A673 (cell line): ENCODE data around the gene DCP2. TPM values are rescaled to one million over a fixed set of nuclear protein-coding genes. Genes with fewer than 3 reads are reported as not detected.

Source experiments
- BruUV-seq: library from RNA; stranded (reverse); fragments of 400-500 nt; replicated peaks from 2 replicates; lab custom pipeline; 2021; lab: Mats Ljungman, UMichigan
- CTCF ChIA-PET: fragments of 300-600 bp; sonication (Branson Sonifier 250); formaldehyde crosslinking; loops from one replicate; lab custom pipeline; 2022; ENCODE audit warnings: antibody characterized with exemption; lab: Charles Lee
- POLR2A ChIA-PET: fragments of 300-600 bp; sonication (Branson Sonifier 250); formaldehyde crosslinking; loops from one replicate; lab custom pipeline; 2022; ENCODE audit warnings: antibody characterized with exemption; ENCODE audit not compliant: low non-redundant PET; lab: Charles Lee
- DNase-seq: peaks from one replicate; pipeline ENCODE4 v3.0.0-alpha.2; 2015; ENCODE audit warnings: low spot score
- H3K27ac ChIP-seq: fragments of 200-600 bp; sonication (generic); 2 replicates; pipeline ENCODE4 v1.5.1; 2016; ENCODE audit warnings: mixed run types, low read depth, mild to moderate bottlenecking, mixed read lengths, antibody characterized with exemption, low read length; ENCODE audit not compliant: poor library complexity, severe bottlenecking
- H3K27me3 ChIP-seq: fragments of 200-600 bp; sonication (generic); replicated peaks from 2 replicates; pipeline ENCODE4 v1.6.1; 2017; ENCODE audit warnings: mixed run types, low read depth, mild to moderate bottlenecking, mixed read lengths, antibody characterized with exemption, low read length; ENCODE audit not compliant: insufficient read depth, poor library complexity
- H3K36me3 ChIP-seq: fragments of 200-600 bp; sonication (generic); 2 replicates; pipeline ENCODE4 v1.6.1; 2016; ENCODE audit warnings: mixed run types, mild to moderate bottlenecking, mixed read lengths, antibody characterized with exemption, low read length; ENCODE audit not compliant: insufficient read depth, poor library complexity, severe bottlenecking
- H3K4me1 ChIP-seq: fragments of 200-600 bp; sonication (generic); 2 replicates; pipeline ENCODE4 v1.6.1; 2017; ENCODE audit warnings: mixed run types, mild to moderate bottlenecking, mixed read lengths, antibody characterized with exemption, low read length; ENCODE audit not compliant: insufficient read depth, poor library complexity, severe bottlenecking
- H3K4me3 ChIP-seq: fragments of 200-600 bp; sonication (generic); 2 replicates; pipeline ENCODE4 v1.5.1; 2016; ENCODE audit warnings: low read depth, mixed run types, mild to moderate bottlenecking, mixed read lengths, low read length; ENCODE audit not compliant: poor library complexity, severe bottlenecking
- H3K9me3 ChIP-seq: fragments of 200-600 bp; sonication (generic); 2 replicates; pipeline ENCODE4 v1.6.1; 2016; ENCODE audit warnings: mixed run types, low read depth, mild to moderate bottlenecking, mixed read lengths, antibody characterized with exemption, low read length; ENCODE audit not compliant: poor library complexity, severe bottlenecking
- CTCF ChIP-seq: fragments of 300-800, 200-600 bp; sonication (generic); conservative IDR thresholded peaks from 2 replicates; pipeline ENCODE4 v1.5.1; 2017; ENCODE audit warnings: low read depth, mild to moderate bottlenecking, antibody characterized with exemption, low read length, moderate library complexity, mixed read lengths
- EZH2 ChIP-seq: fragments of 200-600 bp; sonication (generic); IDR thresholded peaks from 2 replicates; pipeline ENCODE4 v1.6.1; 2017; ENCODE audit warnings: borderline replicate concordance, low read depth, mild to moderate bottlenecking, mixed read lengths, antibody characterized with exemption, low read length; ENCODE audit not compliant: poor library complexity, severe bottlenecking
- intact Hi-C: fragments of 100-400 bp; cut with micrococcal nuclease; formaldehyde crosslinking; loops from one replicate; pipeline ENCODE4 v1.10.0; 2022; ENCODE audit not compliant: unreplicated experiment
- total RNA-seq: library from RNA; stranded (reverse); gene quantifications from 2 replicates; pipeline ENCODE4 v1.2.3, GENCODE V29; 2021

Gene DCP2
- total RNA-seq, 1 experiment from 2014 or later = 73.5 TPM

GRCh38 chr5:112965733-112966306 lies 10.8 kb upstream of the DCP2 start:
- intact Hi-C loops = loop anchor here (2.0 kb wide), 1 partner anchor 415 kb away; no protein-coding TSS in a partner anchor
- Histone ChIP-seq H3K36me3 (no peaks in the 10 kb centered on the region), H3K9me3 (no peaks in the 10 kb centered on the region), H3K27me3 (no peaks in the 10 kb centered on the region), H3K4me1 (no peaks in the 10 kb centered on the region), H3K27ac (no peak overlapping the region), H3K4me3 (no peak overlapping the region)
- no peak for DNase-seq
- POLR2A ChIA-PET = no interaction called here
- BruUV-seq = no TSS peak
- TF ChIP-seq CTCF (no peak), EZH2 (no peak)
- CTCF ChIA-PET = no interaction called here

GRCh38 chr5:112967520-112968083 lies 9.0 kb upstream of the DCP2 start:
- Histone ChIP-seq H3K4me1 (no peaks in the 10 kb centered on the region), H3K27me3 (no peaks in the 10 kb centered on the region), H3K9me3 (no peaks in the 10 kb centered on the region), H3K27ac (no peak overlapping the region), H3K36me3 (no peaks in the 10 kb centered on the region), H3K4me3 (no peak overlapping the region)
- TF ChIP-seq EZH2 (no peak), CTCF (no peak)
- DNase-seq = no peak
- POLR2A ChIA-PET = interaction anchor here (0.5 kb wide), 1 partner anchor 484 kb away, joined by 3 read pairs; no protein-coding TSS in a partner anchor
- BruUV-seq = no TSS peak
- intact Hi-C loops = no loop called here
- CTCF ChIA-PET = no interaction called here

- no peaks in the 10 kb centered on the region for H3K27me3 ChIP-seq
- DNase-seq = no peak
- H3K9me3 ChIP-seq = no peaks in the 10 kb centered on the region
- H3K36me3 ChIP-seq = no peaks in the 10 kb centered on the region
- H3K27ac ChIP-seq = no peak overlapping the region
- no peak overlapping the region for H3K4me3 ChIP-seq
- H3K4me1 ChIP-seq = no peaks in the 10 kb centered on the region
- TF ChIP-seq CTCF = no peak
- no peak for TF ChIP-seq EZH2
- ChIA-PET CTCF (no interaction called here), POLR2A (no interaction called here)
- BruUV-seq = no TSS peak
- intact Hi-C loops = no loop called here
Measured at GRCh38 chr5:112968411-112969106, 8.0 kb upstream of the DCP2 start.
